UCSD-AML1 (cell line): ENCODE results near the gene CYBB.
"Not testable (repeated sequence)": the region's sequence is repeated elsewhere in the genome, so short reads cannot be mapped to it uniquely, and the experiment has no call there.

ENCODE experiments used
- DNase-seq: peaks from one replicate; lab custom pipeline; 2025; ENCODE audit not compliant: unreplicated experiment; lab: John Stamatoyannopoulos, UW

Gene CYBB

DNA sequence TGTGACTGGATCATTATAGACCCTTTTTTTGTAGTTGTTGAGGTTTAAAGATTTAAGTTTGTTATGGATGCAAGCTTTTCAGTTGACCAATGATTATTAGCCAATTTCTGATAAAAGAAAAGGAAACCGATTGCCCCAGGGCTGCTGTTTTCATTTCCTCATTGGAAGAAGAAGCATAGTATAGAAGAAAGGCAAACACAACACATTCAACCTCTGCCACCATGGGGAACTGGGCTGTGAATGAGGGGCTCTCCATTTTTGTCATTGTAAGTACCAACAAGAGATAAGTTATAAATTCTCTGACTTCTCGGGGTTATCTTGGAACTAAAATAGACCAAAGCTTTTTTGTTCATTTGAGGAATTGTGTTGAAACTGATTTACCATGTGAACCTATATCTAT lies at the start of gene CYBB:
TSS of gene CYBB (plus strand) at position 203 of the 400 bp plus-strand sequence. CDS start at position 222, 19 bp downstream.
- DNase-seq: no peak

DNA sequence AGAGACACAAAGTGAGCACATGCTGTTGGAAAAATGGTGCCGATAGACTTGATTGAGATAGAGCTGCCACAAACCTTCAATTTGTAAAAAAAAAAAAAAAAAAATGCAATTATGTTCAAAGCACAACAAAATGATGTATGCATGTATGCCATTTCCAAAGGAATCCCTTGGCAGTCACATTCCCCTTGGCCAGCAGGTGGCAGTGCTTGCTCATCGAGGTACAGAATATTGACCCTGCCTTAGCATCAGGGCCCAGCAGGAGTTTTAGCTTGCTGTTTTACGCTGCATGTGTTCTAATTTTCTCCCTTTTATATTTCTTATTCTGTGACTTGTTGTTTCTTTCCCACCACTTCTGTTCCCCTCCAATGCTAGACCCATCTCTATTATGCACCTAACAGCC lies 34.5 kb upstream of the CYBB start:
- DNase-seq: peak; percentile 75

DNA sequence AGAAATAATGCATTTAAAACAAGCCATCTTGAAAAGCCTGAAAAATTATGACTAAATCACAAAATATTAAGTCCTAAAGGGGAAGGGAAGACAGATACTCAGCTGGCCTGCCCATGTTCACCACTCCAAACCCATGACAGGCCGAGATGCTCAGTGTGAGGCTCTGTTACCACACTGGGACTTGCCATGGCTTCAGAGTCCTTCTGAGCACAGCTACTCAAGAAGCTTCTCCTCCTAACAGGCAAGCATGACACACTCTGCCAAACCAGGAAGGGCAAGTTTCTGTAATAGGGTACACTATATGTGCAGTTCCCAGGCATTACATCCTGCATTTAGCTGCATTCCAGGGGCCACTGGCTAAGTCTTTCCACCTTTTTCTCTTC lies 34.0 kb upstream of the CYBB start:
- DNase-seq: no peak

DNA sequence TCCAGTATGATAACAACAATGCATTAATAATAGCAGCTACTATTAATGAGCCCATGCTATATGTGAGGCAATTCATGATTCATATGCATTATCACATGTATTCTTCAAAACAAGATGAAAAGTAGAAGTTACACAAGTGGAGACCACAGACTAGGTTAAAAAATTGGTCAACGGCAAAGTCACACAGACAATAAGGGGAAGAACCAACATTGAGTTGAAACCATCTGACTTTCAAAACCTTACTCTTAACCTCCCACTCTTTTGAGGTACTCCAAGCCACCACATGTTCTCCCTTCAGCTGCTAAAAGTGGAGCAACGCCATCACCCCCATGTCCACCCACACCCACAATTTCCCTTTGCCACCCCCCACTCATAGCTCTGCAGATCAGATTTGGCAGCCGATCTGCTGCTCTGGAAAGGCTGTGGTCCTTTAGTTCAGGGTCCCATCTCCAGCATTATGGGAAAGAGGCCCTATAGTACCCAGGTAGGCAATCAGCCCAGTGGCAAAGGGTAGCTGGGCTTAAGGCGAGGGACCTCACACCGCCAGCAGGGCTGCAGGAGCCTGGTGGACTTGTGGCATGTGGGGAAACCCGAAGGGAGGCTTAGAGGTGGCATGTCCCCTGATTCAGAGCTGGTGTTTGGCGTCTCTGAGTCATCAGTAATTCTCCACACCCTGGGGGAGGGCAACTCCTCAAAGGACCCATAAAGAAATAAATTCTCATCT lies 33.5 kb upstream of the CYBB start:
- DNase-seq: peak; percentile 13

DNA sequence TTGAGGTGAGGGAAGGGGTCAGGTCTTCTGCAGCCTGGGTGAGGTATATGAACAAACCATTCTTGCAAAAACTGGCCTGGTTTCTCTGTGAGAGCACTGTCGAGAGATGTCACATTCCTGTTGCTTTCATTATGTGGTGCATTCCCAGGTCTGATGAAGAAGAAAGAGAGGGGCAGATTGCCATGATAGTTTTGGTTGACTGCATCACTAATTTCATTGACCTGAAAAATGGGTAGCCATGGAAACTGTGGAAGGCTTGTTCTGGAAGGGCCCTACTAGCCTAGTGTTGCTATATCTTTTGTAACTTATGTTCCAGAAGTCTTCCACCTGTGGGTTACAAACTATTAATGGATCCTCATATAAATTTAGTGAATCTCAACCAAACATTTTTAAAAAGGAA lies 32.9 kb upstream of the CYBB start:
- no peak for DNase-seq

DNA sequence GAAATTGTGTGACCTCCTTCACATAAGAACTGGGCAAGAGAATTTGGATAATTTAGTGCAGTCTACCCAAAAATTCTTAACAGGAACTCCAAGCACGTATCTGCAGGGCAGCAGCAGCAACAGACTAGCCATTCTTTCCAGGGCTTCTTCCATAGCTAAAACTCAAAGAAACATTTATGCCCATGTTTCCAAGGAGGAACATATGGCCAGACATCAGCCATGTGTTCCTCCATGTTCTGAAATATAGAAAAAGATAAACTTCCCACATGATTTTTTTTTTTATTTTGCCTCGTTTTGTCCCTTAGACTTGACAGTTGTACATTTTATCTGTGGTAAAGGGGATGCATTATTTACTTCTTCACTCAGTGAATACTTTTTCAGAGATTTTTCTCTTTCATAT lies 27.6 kb upstream of the CYBB start:
- no peak for DNase-seq

DNA sequence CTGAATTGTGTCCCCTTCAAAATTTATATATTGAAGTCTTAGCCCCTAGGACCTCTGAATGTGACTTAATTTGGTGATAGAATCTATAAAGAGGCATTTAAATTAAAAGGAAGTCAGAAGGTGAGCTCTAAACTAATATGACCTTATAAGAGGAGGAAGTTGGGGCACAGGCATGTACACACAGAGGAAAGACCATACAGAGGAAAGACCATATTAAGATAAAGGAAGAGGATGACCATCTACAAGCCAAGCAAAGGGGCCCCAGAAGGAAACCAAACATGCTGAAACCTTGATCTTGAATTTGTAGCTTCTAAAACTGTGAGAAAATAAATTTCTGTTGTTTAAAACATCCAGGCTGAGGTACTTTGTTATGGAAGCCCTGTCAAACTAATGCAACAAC lies 26.9 kb upstream of the CYBB start:
- DNase-seq: no peak

DNA sequence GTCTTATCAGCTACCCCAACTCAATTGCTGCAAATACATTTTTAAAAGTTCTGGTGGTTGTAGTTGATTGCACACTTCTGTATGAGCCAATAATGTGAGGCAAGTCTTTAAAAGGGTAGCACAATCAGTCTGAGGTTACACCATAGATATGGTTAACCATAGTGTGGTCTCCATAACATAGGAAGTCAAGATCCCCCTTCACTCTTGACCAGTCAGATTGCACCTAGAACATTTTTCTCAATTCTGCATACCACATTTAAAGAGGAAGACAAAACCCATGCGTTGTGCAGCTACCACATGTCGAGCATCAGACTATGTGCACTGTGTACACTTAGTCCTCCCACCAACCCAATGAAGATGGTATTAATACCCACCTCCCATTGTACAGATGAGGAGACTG lies 26.5 kb upstream of the CYBB start:
- no peak for DNase-seq

DNA sequence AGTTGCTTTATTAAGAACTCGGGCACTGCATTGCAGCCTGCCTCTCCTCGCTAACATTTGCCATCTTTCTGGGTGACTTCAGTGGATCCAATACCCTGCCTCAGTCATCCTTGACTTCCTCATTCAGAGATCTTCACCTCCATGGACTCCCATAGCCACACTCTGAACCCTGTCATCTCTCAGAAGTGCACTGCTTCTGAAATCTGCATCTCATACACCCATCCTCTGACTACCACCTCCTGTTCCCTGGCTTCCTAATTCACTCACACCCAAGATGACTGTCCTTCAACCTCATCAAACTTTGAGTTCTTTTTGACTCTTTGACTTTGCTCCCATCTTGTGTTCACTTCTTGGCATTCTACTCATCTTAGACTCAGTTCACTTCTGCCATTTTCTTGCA lies 25.3 kb upstream of the CYBB start:
- DNase-seq: no peak

DNA sequence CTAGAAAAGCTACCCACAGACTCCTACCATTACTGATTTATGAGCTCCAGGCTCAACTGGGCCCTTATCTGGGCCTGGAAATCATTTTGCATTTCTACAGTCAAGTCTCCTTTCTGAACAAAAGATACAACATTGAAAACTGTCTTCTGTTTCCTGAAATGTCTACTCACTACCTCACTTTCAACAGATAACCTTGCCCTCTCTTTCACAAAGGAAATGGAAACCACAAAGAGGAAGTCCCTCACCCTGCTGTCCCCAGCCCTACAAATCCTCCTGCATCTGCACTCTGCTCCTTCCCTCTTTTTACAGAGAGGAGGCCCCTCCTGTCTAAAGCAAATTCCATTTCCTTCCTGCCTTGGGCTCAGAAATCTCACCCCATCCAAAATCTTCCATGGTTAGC lies 24.8 kb upstream of the CYBB start:
- peak; percentile 50 for DNase-seq

DNA sequence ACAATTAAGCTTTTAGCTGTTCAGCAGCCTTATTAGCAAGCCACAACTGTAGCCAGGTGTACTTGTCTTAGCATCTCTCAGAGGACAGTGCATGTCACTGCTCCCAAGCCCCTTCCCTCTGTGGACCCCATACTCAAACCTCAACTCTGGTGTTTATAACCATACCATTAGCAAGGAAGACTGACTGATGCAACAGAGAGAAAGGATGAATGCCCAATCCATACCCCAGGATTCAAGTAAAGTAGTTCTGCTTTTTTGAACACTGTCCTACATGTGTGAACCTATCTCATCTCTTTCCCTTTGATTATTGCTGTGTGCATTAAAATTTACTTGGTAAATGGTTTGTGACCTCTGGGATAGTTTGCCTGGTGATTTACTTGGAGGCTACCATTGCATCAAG lies 22.8 kb upstream of the CYBB start:
- no peak for DNase-seq

DNA sequence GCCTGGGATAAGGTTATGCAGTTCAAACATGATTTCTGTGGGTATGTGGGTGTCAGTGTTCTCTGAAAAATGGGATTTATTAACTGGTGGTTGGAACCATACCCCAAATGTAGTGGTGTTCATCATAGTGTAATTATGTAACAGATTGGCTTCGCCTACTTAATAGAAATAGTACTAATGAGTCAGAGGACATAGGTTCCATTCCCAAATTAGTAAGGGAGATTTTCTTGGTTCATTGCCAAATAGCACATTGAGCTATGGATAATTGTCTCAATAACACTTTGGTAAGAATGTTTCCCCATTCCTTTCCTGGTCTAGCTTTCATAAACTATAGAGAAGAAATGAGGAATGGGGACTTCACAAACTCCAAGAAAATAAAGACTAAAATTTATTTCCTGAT lies 20.5 kb upstream of the CYBB start:
- no peak for DNase-seq

DNA sequence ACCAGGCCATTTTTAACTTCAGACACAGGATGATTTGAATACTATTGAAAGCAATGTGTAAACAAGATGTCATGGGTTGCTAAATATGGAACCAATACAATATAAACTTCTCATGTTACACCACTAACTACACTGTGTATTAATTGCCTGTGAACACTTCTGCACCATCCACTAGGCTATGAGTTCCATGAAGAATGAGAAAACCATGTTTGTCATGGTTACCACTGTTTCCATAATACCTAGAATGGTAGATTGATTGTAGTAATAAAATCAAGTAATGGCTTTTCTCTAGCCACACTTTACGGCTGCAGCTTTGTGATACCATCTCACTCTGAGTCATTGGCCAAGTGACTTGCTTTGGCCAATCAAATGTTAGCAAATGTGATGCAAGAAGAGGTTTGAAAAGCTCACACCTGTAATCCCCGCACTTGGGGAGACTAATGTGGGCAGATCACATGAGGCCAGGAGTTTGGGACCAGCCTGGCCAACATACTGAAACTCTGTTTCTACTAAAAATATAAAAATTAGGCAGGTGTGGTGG lies 19.9 kb upstream of the CYBB start:
- no peak for DNase-seq

DNA sequence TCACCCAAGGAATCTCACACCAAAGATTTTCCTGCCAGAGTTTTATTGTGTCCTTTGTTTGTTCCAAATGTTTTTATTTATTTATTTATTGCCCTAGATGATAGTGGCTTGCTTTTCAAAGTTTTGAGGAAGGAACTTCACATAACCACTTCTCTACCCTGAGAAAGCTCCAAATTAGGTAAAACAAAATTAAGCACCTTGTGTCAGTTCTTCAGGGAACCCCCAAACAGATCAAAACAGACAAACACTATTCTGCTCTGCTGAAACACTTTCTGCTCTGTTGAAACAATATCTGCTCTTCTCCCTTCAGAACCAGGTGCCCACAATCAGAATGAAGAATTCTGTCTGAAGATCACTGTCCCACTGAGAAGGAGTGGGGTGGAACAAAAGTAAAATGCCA lies 16.5 kb upstream of the CYBB start:
- no peak for DNase-seq

DNA sequence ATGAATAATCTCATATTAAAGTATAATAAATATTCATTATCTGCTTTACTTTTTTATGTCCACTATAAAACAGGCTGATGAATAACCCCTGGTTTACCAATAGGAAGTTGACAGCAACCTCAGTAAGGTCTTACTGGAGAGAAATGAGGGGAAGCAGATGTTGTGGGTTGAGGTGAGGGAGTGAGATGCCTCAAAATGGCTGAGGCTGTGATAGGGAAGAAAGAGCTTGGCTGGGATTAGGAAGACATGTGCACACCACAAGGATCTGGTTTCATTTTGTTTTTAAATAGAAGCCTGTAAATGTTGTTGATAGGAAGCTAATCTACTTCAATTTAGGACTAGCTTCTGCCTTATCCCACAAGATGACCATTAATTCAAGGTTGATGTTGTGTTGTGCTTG lies 14.4 kb upstream of the CYBB start:
- peak; percentile 8 for DNase-seq

DNA sequence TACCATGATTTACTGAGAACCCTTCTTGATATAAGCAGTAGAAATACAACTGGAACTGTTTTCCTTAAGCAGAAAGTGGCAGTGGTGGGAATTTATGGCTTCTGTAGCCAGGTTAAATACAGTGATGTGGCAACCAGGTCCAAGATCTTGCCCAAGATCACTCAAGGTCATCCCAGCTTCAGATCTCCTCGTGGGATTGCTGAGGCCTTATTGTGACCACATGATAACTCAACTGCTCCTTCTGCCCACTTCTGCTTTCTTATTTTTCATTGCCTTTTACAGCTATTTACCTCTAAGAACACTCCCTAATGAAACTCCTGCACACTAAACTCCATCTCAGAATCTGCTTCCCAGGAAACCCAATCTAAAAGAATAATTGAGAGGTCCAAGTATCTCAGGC lies 12.4 kb upstream of the CYBB start:
- no peak for DNase-seq

DNA sequence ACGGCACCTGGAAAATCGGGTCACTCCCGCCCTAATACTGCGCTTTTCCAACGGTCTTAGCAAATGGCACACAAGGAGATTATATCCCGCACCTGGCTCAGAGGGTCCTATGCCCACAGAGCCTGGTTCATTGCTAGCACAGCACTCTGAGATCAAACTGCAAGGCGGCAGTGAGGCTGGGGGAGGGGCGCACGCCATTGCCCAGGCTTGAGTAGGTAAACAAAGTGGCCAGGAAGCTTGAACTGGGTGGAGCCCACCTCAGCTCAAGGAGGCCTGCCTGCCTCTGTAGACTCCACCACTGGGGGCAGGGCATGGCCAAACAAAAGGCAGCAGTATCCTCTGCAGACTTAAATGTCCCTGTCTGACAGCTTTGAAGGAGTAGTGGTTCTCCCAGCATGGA lies 11.0 kb upstream of the CYBB start:
- not testable (repeated sequence) for DNase-seq

DNA sequence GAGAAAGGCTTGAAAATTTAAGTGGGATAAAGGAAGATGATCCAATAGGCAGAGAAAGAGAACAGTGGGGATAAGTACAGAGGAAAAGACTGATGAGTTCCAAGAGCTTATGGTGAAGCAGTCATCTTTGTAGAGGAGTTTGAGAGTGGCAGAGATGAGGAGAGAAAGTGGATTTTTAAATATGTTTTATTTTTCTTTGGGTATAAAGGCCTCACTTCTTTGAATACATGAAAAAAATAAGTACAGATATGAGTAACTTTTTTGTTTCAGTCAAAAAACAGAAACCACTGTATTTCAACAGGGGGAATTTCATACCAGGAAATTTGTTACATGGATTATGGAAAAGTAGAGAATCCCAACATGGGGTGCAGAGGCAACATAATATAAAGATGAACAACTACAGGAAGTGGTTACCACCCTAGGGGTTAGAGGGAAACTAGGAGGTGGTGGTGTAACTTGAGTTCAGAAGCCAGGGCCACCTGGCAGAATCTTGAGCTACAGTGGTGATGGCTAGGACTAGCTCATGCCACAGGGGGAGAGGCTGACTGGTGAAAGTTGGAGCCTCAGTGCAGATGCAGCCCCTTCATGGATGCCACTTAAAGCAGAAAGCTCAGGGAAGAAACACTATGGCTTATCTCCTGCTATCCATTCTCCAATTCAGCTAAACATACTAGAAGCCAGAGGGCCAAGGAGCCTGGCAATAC lies 3.4 kb upstream of the CYBB start:
- no peak for DNase-seq

DNA sequence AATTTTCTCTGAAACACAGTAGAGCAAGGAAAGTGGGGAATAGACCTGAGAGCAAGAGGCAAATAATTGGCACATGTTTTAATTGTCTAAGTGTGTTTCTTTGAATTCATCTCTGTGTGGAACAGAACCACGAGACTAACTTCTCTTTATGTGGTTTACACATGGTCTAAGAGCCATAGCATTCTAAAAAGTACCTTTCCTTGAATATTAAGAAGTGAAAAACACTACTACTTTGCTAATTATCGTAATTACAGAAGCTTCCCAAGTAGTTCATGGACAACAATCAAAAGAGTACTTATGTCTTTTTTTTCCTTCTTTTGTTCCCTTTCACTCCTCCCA lies 2.9 kb upstream of the CYBB start:
- DNase-seq: no peak

DNA sequence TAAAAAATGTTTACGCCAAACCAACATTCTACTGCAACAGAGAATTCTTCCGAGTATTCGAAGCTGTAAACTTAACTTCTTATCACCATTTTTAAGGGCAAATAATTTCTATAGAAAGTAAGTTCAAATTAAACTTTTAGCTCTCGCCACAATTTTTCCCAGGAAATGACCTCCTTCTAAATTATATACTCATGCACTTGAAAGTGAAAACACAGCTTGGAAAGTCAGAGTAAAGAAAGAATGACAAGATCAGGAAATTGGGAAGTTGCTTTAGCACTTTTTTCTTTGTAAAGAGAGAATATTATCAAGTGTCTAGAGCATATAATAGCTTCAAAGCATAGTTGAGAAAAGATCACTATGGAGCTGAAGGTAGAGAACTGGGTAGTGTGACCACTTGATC lies 1.2 kb downstream of the CYBB start:
- no peak for DNase-seq

DNA sequence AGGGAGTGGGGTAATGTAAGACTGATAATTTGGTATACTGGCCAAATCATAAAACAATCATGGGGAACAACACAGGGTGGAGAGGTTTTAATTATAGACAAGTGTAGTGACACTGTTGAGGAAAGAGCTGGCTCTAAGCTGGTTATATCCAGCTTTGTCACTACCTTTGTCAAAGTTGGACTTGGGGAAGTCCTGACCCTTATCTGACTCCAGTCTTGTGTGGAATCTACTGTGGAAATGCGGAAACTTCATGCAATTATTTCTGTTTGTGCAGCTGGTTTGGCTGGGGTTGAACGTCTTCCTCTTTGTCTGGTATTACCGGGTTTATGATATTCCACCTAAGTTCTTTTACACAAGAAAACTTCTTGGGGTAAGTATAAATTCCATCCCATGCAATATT lies 2.0 kb downstream of the CYBB start:
- DNase-seq: no peak

DNA sequence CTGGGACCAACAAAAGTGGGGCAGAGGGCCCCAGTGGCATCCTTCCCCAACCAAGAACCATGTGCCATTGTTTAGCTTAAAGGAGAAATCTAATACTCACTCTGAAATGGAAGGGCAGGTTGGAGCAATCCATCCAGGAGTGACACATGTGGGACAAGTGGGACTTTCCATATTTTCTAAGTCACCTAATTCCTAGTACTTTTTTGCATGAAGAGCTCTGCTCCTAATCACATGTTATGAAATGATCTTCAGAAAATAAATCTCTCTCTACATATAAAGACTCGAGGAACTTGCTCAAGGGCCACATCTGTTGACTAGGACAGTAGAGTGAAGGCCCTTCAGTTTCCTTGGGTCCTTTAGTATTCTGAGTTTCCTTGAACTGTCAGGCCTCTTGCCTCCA lies 2.5 kb downstream of the CYBB start:
- no peak for DNase-seq

DNA sequence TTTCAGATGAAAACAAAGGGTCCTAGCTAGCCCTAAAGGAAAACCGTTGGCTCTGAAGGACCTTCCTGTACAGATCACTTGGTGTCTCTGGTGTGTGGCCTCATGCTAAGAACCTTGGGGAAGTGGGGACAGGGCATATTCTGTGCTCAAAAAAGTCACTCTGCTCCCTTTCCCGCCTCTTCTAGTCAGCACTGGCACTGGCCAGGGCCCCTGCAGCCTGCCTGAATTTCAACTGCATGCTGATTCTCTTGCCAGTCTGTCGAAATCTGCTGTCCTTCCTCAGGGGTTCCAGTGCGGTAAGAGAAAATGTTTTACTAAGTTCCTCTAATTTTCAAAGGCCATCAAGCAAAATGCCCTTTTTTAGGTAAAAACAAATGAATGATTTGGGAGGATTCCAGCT lies 3.4 kb downstream of the CYBB start:
- peak; percentile 12 for DNase-seq
